ENCODE results near the gene CDK2AP2. TPM values are rescaled to one million over a fixed set of nuclear protein-coding genes. Genes with fewer than 3 reads are reported as not detected.

Gene CDK2AP2
- total RNA-seq, 4 donors from 2014 or later: 16.7 to 44.6 (median 30.9) TPM

DNA sequence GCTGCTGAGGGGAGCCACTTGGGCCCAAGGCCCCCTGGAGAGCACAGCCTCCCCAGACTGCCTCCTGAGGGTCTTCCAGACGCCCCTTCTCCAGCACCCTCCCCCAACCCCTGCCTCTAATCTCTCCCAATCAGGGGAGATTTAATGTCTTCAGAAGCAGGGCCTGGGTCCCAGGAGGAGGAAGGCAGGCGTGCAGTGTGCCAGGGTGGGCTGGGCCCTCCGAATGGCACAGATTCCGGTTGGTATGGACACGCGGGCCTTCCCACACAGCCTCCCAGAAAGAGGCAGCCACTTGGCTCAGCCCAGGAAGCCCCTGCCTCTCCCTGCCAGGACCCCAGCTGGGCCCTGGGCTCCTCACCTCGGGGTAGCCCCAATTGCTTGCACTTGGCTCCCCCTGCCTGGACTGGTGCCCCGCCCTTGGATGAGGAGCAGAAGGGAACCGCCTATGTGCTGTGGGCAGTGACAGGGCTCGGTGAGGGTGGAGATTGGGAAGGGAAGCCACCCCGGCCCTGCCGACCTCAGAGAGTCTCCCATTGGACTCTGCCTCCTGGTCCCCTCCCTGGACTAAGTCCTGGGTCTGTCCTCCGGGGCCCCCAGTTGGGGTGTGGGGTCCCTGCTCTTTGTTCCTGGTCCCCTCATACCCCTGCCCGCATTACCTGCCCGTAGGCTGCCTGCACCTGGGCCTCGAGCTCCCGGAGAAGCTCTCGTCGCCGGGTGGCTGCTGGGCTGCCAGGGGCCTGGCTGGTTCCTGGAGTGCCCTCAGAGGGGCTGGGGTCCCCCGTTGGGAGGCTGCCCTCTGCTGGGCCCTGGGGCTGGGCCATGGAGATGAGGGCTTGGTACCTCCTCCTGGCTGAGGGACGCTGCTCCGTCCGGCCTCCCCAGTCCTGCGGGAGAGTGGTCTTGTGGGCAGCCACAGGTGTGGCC lies 15.9 kb upstream of the CDK2AP2 start:
- no peaks in the 10 kb centered on the region for H3K4me1 ChIP-seq
- no peaks in the 10 kb centered on the region for H3K36me3 ChIP-seq
- H3K4me3 ChIP-seq: no peak overlapping the region
- DNase-seq (ENCODE audit: low spot score in 2 of 2): no peak
- 61% methylated on average over 2 of the region's 25 CpGs for WGBS
- peaks cover 30% of the 10 kb centered on the region for H3K27me3 ChIP-seq
- no peak overlapping the region for H3K27ac ChIP-seq
- TF ChIP-seq, protein P1, sequence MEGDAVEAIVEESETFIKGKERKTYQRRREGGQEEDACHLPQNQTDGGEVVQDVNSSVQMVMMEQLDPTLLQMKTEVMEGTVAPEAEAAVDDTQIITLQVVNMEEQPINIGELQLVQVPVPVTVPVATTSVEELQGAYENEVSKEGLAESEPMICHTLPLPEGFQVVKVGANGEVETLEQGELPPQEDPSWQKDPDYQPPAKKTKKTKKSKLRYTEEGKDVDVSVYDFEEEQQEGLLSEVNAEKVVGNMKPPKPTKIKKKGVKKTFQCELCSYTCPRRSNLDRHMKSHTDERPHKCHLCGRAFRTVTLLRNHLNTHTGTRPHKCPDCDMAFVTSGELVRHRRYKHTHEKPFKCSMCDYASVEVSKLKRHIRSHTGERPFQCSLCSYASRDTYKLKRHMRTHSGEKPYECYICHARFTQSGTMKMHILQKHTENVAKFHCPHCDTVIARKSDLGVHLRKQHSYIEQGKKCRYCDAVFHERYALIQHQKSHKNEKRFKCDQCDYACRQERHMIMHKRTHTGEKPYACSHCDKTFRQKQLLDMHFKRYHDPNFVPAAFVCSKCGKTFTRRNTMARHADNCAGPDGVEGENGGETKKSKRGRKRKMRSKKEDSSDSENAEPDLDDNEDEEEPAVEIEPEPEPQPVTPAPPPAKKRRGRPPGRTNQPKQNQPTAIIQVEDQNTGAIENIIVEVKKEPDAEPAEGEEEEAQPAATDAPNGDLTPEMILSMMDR (IDR thresholded peaks at IDR 0.05): no peak
- TF ChIP-seq POLR2A (IDR thresholded peaks at IDR 0.05): no peak
- TF ChIP-seq EP300 (IDR thresholded peaks at IDR 0.05): no peak
- TF ChIP-seq POLR2AphosphoS5 (IDR thresholded peaks at IDR 0.05): no peak
- no peaks in the 10 kb centered on the region for H3K9me3 ChIP-seq

DNA sequence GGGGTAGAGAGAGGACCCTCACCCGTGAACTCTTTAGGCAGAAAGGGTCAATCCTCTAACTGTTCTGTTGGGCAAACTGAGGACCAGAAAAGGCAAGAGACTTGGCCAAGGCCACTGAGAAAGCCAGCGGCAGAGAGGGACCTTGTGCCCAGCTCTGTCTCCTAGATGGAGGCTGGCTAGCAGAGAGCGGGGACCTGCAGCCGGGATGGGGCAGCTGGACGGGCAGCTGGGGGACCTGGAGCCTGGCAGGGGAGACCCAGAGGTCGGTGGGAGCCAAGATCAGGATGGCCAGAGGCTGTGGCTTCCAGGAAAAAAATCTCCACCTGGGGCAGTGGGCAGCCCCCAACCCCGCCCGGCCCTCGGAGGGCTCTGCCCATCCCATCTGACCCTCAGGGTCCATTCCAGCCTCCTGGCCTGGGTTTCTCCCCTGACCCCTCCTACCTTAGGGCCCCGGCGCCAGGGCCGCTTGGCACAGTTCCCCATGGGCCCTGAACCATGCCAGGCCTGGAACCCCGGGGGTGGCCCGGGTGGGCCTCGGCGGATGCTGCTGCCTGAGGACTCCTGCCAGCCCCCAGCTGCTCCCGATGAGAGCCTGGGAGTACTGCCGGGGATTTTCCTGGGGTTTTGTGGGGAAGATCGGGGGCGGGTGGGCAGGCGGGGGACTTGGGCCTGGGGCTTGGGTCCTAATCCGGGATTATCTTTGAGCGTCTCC lies 15.0 kb upstream of the CDK2AP2 start, which contains the start of gene CABP2:
CABP2 (minus strand) TSS at position 603 of the 712 bp plus-strand sequence; CDS start at position 483, 120 bp downstream.
- Histone ChIP-seq H3K4me1 (no peaks in the 10 kb centered on the region), H3K27ac (no peak within 1 kb of the TSS), H3K4me3 (no peak within 1 kb of the TSS), H3K9me3 (no peaks in the 10 kb centered on the region), H3K27me3 (peaks cover 26% of the 10 kb centered on the region), H3K36me3 (no peaks in the 10 kb centered on the region)
- WGBS: 75% methylated on average over 6 of the region's 23 CpGs
- DNase-seq (ENCODE audit: low spot score in 2 of 2): no peak
- TF ChIP-seq, protein P1 (IDR thresholded peaks at IDR 0.05): no peak
- no peak for TF ChIP-seq POLR2A (IDR thresholded peaks at IDR 0.05)
- no peak for TF ChIP-seq POLR2AphosphoS5 (IDR thresholded peaks at IDR 0.05)
- no peak for TF ChIP-seq EP300 (IDR thresholded peaks at IDR 0.05)

DNA sequence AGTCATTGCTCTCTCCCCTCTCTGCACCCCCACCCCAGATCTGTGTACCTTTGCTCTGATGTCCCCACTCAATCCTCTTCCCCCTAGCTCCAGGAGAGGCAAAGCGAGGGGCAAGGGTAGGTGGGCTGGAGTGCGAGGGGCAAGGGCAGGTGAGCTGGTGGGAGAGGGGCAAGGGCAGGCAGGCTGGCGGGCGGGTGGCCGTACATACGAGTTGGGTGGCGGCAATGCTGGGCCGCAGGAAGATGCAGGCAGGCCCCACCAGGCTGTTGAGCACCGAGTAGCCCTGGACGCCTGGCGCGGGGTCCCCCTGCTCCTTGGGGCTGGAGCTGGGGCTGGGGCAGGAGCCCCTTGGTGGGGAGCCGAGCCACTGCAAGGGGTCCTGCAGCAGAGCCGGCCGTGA lies 14.4 kb upstream of the CDK2AP2 start:
- H3K36me3 ChIP-seq: no peaks in the 10 kb centered on the region
- H3K27me3 ChIP-seq: peaks cover 26% of the 10 kb centered on the region
- H3K9me3 ChIP-seq: no peaks in the 10 kb centered on the region
- TF ChIP-seq POLR2AphosphoS5 (IDR thresholded peaks at IDR 0.05): no peak
- WGBS: 96% methylated on average over 12 of the region's 15 CpGs
- no peaks in the 10 kb centered on the region for H3K4me1 ChIP-seq
- H3K4me3 ChIP-seq: no peak overlapping the region
- DNase-seq (ENCODE audit: low spot score in 2 of 2): no peak
- no peak overlapping the region for H3K27ac ChIP-seq

DNA sequence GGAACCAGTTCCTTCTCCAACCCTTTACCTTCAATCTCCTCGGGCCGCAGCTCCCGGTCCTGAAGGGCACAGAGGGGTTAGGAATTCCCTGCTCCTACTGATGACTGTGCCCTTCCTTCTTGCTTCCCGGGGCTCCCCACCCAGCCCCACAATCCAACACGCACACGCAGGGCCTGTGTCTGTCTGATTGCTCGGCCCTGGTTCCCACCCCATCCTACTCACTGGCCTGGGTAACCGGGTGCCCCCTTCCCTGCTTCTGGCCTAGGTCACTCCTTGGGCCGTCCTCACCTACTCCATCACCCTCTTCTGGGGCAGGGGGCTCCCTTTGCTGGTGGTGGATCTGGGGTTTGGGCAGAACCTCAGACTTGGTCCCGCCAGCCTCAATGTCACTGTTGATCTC lies 14.0 kb upstream of the CDK2AP2 start:
- 82% methylated on average over 10 of the region's 10 CpGs for WGBS
- Histone ChIP-seq H3K27ac (no peak overlapping the region), H3K4me3 (no peak overlapping the region), H3K9me3 (no peaks in the 10 kb centered on the region), H3K36me3 (no peaks in the 10 kb centered on the region), H3K27me3 (peaks cover 26% of the 10 kb centered on the region), H3K4me1 (no peaks in the 10 kb centered on the region)
- no peak for DNase-seq (ENCODE audit: low spot score in 2 of 2)
- TF ChIP-seq, protein P1 (IDR thresholded peaks at IDR 0.05): no peak
- no peak for TF ChIP-seq POLR2AphosphoS5 (IDR thresholded peaks at IDR 0.05)
- no peak for TF ChIP-seq EP300 (IDR thresholded peaks at IDR 0.05)
- TF ChIP-seq POLR2A (IDR thresholded peaks at IDR 0.05): no peak

DNA sequence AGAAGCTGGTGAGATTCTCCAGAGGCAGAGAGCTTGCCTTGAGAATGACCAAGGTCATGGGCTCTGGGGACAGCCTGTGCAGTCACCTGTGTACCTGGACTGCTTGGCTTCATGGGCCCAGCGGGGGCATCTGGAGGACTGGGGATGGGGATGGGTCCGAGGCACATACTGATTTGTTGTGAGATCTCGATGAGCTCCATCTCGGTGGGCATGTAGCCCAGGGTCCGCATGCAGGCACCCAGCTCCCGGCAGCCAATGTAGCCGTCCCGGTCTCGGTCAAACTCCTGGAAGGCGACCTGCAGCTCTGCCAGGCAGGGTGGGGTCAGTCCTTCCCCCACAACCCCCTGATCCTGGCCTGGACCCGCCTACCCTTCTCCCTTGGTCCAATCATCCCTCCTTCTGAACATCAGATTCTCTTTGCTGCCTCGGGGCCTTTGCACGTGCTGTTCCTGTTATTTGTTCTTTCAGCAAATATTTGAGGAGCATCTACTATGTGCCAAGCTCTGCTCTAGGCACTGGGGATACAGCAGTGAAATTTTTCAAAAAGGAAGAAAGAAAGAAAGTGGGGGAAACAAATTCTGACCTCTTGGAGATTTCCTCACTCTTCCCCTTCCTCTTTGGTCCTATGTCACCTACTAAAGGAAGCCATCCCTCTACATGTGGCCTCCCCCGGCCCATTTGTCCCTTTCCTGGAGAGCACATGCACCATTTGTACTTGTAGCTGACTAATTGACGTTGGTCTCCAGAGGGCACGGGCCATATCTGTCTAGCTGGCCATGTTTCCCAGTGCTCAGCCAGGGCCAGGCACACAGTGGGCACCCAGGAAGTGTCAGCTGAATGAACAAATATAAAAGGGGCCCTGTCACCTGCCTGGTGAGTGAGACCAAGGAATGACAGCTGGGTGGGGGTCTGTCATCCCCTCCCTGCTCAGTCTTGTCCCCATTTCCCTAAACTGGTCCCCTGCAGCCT lies 13.2 kb upstream of the CDK2AP2 start:
- H3K4me3 ChIP-seq: no peak overlapping the region
- WGBS: 82% methylated on average over 15 of the region's 16 CpGs

More for the DNA sequence above, 13.2 kb upstream of the CDK2AP2 start:
- H3K27me3 ChIP-seq: peaks cover 26% of the 10 kb centered on the region
- H3K27ac ChIP-seq: no peak overlapping the region
- no peaks in the 10 kb centered on the region for H3K4me1 ChIP-seq
- H3K9me3 ChIP-seq: no peaks in the 10 kb centered on the region
- no peaks in the 10 kb centered on the region for H3K36me3 ChIP-seq
- peak in 1 of 2 donors; percentile 77 for DNase-seq (ENCODE audit: low spot score in 2 of 2)
- TF ChIP-seq, protein P1 (IDR thresholded peaks at IDR 0.05): no peak
- no peak for TF ChIP-seq EP300 (IDR thresholded peaks at IDR 0.05)
- TF ChIP-seq POLR2AphosphoS5 (IDR thresholded peaks at IDR 0.05): no peak
- TF ChIP-seq POLR2A (IDR thresholded peaks at IDR 0.05): no peak

Measured in suprapubic skin (tissue), 4 donors.